IPS-NIHi7 (cell line): ENCODE data around the gene NPEPL1.

ENCODE experiments used
- DNase-seq: peaks from one replicate; pipeline ENCODE4 v3.0.0; 2012; ENCODE audit warnings: mixed read lengths; ENCODE audit errors: extremely low spot score

The NPEPL1 gene

DNA sequence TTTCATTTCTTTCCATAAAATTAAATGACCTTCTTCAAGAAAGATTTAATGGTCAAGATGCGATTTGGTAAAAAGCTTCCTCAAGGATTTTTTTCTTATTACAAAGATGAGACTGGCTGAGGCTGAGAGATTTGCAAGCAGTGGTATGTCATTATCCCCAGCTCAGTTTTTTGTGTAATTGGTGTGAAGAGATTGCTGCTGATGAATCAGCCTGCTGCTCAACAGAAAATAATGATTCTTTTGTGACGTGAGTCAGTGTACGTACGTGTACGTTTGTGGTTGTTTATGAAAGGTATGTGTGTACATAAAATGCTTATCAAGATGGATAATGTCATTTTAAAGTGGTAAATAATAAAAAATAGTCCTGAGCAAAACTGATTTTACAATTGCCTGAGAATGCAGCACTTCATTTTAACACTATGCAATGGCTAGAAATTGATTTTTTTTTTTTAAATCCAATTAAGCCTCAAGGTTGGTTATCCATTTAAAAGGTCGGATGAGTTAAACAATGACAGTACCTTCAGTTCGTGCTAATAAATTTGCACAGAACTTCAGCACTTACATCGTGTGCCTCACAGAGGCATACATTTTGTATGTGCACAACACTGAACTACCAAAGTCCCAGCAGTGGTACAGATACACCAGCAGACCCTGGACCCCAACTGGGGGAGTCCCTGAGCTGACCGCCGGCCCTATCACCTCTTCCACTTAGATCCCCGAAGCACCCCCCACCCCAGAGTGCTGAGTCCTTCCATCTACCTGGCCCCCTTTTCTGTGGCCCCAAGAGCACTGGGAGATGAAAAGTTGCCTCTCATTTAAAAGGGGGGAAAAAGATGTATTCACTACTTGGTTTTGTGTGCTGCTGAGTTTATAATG lies 9.7 kb upstream of the NPEPL1 start:
- DNase-seq, result no peak

DNA sequence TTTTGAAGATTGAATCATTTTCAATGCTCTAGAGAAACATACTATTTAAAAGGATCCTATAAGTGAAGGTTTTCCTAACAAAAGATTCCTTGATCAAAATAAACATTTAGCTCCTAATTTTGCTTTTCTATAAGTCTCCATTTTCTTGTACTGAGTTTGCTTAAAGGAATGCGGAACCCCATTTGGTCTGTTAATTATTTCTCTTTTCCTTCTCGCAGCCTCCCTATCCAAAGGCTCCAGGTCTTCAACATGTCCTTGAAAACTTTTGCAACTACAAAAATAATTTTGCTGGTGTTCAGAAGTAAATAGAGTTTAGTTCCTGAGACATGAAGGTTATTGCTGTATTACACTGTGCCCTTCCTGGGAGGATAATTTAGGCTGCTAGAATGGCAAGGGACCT lies 8.3 kb upstream of the NPEPL1 start:
- no peak for DNase-seq

DNA sequence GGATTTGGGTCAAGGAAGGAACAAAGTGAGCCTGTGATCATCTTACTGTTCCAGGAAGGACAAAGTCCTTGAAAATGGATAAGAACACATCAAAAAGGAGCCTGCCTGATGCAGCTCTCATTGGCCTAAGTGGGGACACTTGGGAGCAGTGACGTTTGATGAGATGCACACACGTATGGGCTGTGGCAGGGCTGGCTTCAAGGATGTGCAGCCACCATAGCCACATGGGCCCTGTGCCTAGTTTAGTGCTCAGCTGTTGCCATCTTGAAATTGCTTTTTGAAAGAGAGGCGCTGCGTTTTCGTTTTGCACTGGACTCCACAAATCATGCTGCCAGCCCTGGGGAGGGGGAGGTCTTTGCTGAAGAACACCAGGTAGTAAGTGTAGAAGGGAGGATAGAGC lies 6.6 kb upstream of the NPEPL1 start:
- DNase-seq, result no peak

DNA sequence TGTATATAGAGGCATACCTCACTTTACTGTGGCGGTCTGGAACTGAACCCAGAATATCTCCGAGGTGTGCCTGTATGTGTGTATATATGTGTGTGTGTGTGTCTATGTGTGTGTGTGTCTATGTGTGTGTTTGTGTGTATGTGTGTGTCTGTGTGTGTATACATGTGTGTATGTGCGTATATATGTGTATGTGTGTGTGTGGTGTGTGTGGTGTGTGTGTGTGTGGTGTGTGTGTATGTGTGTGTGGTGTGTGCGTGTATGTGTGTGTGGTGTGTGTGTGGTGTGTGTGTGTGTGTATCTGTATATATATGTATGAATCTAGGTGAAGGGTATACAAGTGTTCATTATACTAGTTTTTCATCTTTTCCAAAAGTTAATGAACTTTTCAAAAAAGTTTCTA lies 4.2 kb upstream of the NPEPL1 start:
- no peak for DNase-seq

DNA sequence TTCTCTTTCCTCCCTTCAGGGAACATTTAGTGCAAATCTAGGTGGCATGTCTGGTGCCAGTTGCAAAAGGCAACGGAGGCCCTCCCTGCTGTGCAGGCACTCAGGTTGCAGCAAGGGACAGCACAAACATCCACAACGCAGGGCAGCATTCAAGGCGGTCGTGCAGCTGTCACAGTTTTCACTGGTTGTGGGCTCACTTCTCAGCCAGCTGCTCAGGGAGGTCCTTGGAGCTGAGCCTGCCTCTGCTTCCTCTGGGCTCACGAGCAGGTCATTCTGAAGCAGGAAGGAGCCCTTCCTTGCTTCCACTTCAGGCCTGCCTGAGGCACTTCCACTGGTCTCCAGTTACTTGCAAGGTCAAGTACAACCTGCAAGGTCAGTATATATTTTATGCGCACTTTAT lies 3.8 kb upstream of the NPEPL1 start:
- DNase-seq, result no peak

DNA sequence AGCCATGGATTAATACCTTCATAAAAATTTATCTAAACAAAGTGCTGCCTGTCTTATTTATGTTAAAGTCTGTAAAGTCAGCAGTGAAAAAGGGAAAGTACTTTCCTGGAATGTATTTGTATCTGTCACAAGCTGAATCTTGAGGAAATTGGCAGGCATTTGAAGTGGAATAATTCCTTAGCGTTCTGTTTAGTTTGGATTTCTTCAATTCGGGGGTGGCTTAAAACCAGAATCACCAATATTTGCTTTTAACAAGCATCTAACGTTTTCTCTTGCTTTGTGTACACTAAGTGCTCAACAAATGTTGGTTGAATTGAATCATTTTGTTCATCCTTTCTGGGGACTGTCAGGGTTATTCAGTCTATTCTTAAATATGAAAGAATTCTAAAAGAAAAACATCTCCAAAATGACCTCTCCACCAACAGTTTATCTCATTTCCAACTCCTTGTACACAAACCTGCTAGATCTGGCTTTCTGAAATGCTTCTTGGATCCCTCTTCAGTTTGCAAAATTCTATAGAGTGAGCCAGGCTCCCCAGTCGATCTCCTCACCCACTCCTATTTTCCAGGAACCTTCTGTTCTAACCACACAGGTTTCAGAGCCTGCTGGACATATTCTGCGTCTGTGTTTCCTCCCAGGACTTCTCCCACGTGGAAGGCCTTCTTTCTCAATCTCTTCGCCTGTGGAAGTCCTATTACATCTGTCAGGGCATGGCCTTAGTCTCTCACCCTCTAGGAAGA lies 2.0 kb upstream of the NPEPL1 start:
- DNase-seq, result no peak

DNA sequence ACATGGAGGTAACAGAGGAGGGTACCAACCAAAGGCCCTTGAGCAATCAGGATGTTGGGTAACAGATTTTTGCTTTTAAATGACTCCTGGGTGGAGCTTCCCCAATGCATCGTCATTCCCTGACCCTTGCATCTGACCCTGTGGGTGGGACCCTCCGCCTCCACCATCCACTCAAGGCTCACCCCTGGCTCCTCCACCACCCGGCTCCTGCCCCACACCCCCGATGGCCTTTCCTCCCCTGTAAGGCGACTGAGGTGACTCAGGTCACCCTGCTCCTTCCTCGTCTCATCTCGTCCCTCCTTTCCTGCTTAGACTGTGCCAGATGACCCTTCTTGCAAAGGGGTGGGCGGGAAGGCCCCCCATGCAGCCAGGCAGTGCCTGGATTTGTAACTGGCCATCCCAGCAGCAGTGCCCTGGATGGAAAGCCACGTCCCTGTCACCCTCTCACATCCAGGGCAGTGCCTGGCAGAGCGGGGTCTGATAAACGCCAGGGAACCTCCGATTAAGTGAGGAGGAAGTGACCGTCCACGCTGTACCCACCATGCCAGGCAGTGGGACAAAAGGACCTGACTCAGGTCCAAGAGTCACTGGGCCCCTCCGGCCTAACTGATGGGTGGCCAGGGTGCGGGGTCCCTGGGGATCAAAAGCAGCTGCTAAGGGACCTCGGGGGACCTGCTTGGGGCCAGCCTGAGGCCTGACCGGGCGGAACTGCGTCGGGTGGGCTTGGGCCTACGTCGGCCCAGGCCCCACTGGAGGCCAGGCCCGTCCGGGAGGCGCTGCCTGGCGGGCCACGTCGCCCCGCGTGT lies 624 bp upstream of the NPEPL1 start:
- DNase-seq, result no peak

DNA sequence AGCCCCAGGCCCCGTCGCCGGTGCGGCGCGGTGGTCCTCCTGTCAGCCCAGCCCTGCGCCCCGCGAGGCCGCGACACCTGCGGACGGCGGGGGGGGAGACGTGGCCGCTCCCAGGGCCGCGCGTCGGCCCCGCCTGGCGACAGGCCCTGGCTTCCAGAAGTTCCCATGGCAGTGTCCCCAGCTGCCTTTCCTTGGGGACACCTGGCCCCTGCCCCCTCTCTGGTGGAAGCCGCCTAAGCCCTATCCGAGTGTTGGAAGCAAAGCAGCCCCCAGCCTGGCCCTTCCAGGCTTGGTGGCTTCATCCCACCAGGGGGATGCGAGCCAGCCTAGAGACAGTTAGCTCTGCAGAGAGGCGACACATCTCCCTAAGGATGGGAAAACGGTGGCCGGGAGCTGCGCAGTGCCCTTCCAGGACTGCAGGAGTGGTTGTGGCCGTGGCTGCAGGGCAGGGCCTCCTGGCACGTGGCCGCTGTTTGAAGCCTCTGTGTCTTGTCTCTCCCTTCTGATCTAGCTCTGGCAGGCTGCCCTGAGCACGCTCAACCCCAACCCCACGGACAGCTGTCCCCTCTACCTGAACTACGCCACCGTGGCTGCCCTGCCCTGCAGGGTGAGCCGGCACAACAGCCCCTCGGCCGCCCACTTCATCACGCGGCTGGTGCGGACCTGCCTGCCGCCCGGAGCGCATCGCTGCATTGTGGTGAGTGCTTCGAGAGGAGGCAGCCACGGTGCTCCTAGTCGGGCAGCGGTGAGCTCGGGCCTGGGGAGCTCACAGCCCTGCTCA lies 816 bp downstream of the NPEPL1 start:
- DNase-seq, result no peak

DNA sequence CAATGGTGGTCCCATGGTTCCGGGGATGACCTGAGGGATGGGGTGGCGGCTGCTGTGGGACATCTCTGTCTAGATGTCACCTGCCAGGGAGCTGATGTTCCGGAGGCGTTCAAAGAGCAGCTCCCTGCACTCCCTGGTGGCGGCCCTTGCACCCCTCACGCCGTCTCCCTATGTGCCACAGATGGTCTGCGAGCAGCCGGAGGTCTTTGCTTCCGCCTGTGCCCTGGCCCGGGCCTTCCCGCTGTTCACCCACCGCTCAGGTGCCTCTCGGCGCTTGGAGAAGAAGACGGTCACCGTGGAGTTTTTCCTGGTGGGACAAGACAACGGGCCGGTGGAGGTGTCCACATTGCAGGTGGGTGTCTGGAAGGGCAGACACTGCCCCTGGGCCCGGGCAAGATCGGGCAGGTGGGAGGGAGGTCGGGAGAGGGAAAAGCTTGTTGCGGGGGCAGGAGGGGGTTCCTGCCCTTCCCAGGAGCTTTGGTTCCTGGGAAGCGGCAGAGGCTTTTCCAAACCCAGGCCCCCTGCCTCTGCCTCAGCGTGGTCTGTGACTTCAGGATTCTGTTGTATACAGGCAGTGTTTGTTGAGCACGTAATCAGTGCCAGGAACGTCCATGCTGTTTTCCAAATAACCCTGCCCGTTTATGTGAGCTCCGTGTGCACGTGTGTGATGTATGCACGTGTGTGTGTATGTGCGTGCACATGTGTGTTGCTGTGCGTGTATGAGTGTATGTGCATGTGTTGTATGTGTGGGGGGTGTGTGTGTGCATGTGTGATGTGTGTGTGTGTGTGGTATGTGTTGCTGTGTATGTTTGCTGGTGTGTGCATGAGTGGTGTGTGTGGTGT lies 1.9 kb downstream of the NPEPL1 start:
- no peak for DNase-seq

DNA sequence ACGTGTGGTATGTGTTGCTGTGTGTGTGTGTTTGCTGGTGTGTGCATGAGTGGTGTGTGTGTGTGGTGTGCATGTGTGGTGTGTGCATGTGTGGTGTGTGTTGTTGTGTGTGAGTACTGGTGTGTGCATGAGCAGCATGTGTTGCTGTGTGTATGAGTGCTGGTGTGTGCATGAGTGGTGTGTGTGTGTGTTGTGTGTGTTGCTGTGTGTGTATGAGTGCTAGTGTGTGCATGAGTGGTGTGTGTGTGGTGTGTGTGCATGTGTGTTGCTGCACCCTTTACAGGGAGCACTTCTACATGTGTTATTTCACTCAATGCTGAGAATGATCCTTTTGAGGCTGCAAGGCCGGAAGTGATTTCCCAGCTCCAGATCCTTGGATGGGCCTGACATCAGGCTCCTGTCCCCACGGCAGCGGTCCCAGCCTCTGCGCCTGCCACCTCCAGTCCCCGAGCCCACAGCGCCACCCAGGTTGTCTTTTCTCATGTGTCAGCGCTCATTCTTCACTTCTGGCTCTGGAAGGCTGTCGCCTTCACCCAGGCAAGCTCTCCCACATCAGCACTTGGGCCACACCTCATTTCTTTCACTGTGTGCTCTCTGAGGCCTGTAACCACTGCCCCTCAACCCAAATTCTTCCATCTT lies 2.6 kb downstream of the NPEPL1 start:
- no peak for DNase-seq

DNA sequence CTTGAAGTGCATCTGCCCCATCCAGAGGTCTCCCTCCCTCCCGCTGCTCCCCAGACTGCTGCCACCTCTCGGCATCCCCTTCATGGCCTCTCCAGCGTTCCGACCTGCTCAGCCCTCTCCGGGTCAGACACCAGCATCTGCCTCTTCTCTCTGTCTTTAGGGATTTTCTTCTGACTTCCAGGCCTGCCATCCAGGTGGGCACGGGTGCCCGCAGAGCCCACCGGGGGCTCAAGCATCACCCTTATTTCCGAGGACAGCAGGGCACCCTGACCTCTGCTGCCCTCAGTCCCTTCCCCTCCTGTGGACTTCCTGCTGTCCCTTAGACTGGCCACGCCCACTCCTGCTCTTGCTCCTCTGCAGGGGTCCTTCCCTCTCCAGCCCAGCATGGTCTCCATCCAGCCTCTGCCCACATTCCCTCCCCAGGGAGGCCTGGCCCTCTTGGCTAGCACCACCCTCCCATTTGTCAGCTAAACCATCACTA lies 3.3 kb downstream of the NPEPL1 start:
- no peak for DNase-seq

DNA sequence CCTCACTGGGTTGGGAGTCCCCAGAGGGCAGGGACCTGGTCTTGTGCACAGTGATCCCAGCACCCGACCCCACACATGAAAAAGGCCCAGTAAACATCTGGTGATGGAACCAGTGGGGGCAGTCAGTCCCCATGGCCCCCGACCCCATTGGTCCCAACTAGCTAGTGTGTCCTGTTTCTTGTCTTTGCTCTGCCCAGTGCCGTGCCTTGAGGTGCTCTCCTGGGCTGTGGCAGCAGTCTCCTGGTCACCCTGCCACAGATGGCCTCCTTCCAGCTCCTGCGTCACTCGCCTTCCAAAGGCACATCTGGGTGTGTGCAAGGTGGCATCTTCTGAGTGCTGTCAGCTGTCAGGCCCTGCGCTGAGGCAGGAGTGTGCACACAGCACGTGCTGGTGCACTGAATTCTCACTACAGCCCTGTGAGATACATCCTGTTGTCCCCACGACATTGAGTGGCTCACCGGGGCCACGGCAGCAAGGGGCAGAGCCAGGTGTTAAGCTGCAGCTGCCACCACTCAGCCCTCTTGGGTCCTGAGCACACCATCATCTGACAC lies 3.9 kb downstream of the NPEPL1 start:
- DNase-seq, result no peak

DNA sequence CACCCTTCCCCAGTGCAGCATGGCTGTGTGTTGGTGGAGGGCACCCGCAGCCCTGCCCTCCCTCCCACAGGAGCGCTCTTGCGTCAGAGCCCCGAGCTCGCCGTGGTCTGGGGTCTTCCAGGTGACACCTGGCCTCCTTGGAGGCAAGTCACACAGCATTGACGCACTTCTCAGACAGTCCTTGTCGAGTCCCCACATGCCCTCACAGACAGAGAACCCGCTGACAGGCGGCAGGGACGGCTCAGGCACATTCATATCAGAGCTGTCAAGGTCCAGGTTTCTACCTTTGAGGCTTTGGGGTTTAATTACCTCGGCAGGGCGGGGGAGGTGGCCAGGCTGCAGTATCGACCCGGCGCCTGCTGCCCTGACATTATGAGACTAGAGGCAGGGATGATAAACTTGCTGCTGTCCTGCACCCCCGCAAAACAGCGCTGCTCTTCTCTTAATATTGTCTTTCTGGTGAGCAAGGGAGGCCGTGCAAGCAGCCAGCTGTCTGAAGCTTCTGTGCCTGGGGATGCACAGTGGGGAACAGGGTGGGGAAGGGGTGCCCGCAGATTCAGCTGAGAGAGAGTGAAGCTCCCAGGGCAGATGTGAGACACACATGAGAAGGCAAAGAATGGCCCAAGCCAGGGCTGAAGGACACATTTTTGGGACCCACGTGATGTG lies 4.7 kb downstream of the NPEPL1 start:
- no peak for DNase-seq

DNA sequence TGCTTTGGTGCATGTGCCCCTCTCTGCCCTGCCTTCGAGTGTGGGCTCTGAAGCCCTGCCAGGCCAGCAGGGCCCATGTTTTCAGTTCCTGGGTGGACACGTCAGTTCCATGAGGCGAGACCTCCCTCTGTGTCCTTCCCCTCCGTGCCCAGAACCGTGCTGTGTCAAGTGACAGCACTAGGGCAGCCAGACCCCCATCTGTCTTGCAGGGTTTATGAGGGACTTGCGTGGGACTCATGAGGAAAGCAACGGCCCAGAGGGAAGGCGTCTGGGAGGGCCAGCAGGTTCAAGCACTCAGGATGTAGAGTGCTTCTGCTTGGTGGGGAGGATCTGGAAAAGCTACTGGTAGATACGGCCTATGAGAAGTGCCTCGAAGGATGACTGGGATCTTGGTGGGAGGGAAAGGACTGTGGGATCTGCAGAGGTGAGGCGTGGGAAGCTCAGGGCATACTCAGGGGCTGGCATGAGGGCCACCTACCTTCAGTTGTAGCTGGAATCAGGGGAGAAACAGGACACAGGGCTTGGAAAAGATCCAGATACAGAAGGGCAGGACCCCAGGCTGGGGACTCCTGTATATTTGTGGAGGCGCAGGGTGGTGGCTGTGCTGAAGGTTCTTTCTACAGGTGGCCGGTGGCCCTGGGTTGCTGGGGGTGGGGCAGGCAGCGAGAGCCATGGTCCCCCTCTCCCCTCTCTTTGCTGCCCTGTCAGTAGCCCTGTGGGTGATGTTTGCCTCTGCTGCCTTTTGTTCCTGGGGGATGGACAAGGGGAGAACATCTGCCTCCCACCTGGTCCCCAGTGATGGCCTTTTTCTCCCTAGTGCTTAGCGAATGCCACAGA lies 5.5 kb downstream of the NPEPL1 start:
- DNase-seq, result no peak

DNA sequence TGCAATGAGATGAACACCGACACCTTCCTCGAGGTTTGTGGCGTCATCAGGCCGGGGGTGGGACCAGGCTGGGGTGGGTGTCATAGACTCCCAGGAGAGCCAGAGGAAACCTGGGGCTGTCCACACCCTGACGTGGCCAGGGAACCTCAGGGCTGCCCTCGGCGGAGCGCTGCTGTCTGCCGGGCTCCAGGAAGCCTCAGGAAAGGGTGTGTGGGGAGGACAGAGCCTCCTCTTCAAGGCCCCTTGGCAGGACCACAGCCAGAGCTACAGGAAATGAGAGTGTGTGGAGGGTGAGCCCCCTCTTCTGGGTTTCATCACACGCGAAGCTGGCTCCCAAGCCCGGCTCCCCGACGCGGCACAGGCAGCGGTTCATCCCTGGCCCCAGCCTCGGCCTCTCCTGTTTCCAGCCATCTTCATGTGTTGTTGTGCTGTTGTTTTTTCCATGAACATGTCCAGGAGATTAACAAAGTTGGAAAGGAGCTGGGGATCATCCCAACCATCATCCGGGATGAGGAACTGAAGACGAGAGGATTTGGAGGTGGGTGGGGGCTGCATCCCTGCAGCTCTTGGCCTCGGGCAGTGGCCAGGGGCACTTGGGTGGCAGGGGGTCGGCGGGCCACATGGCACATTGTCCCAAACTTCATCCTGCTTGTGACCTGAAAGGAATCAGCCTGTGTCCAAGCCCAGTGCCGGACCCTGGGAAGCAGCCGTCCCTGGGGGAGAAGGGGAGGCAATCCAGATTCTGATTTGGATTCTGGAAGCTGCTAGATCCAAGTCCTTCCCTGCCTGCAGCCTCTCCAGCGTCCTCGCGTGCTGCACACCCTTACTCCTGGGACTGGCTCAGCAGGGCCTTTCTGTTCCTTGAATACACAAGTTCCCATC lies 6.4 kb downstream of the NPEPL1 start:
- no peak for DNase-seq

DNA sequence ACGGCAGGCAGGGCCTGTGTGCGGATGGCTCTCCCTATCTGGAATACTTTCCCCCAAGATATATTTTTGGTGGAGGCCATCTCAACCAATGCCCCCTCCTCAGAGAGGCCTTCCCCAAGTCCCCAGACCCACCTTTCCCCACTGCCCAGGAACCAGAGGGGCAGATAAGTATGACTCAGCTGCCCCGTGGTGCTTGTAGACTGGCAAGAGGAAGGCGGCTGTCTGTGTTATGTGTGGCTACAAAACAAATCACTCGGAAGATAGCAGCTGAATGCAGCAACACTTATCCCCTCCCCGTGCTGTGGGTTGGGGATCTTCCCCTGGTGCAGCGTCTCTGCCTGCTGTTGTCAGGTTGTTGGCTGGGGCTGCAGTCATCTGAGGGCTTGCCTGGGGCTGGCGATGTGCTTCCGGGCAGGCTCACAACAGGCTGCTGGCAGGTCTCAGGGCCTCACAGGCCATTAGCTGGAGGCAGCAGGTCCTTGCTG lies 7.1 kb downstream of the NPEPL1 start:
- no peak for DNase-seq
